HFF-Myc (cell line): ENCODE data around the gene DTWD2.

Source experiments
- DNase-seq: peaks from one replicate; pipeline ENCODE4 v3.0.0-alpha.2; 2011; ENCODE audit warnings: low read depth; ENCODE audit errors: extremely low read depth
- H3K4me3 ChIP-seq: replicated peaks from 2 replicates; pipeline ENCODE4 v1.5.1; 2011; ENCODE audit warnings: low read depth, mild to moderate bottlenecking, control low read depth, low read length
- CTCF ChIP-seq: IDR thresholded peaks from 2 replicates; pipeline ENCODE4 v1.5.1; 2012; ENCODE audit warnings: mild to moderate bottlenecking, low read depth, low read length, control low read depth; ENCODE audit errors: missing control alignments

DTWD2 gene

DNA sequence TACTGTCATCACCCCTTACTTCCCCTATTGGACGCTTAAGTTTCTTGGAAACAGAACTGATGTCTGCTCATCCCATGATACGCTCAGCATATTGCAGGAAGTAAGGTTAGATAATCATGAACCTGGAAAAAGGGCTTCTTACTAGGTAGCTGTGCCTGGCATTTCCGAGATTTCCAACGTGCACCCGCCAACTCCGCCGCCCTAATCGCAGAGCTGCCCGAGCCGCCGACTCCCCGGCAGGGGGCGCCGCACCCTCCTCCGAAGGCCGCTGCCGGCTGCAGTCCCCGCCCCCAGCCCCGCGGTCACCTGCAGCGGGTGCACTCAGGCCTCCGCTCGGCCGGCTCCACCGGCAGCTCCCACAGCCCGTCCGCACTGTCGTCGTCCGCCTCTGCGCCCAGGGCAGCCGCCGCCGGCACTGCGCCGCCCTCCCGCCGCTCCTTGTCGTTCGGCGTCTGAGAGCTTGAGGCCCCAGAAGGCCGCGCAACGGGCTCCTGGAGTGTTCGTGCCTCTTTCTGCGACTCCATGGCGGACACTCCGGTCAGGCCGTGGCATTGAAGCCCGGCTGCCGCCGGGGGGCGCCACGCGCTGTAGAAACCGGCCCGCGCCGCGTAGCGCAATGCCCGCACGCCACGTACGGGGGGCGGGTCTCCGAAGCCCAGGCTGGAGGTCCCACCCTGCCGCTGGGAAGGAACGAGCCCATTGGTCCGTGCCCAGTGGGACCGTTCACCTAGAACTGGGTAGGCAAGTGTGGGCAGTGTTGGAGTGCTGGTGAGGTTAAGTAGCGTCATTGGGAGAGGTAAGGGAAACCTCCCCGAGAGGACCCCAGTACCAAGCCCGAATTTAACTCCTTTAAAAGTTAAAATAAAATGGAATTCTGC lies at the start of gene DTWD2:
Gene DTWD2, minus strand, starts transcription at position 560 of the 878 bp plus-strand sequence. Its CDS starts 36 bp downstream, at position 524.
- TF ChIP-seq CTCF: peak; percentile 83

GRCh38 chr5:119037496-119038215 lies 49.3 kb upstream of the DTWD2 start:
- DNase-seq: no peak
- H3K4me3 ChIP-seq: no peak overlapping the region
- no peak for TF ChIP-seq CTCF

More for the DNA sequence above, at the start of gene DTWD2:
- peak; percentile 71 for DNase-seq
- peak within 1 kb of the TSS; percentile 63 for H3K4me3 ChIP-seq

DNA sequence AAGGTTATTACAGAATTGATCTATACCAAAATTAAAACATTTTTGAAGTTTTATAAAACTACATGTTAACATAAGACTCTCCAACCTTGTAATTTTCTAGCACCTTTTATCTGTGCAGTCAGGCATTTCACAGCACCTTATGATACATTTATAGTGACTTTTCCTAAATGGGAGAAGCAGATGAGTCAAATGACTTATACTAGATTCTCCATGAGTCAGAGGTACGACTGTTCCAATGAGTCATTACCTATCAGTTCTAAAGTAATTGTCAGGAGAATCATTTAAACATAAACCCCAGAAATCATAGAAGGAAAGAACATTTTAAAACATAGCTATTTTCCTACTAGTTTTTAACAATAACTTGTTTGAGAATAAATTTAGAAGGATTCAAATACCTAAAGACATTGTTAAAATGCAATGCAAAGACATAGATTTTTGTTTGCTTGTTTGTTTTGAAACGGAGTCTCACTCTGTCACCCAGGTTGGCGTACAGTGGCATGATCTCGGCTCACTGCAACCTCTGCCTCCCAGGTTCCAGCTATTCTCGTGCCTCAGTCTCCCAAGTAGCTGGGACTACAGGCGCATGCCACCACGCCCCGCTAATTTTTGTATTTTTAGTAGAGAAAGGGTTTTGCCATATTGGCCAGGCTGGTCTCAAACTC lies 47.9 kb upstream of the DTWD2 start:
- DNase-seq: peak; percentile 22
- TF ChIP-seq CTCF: no peak

GRCh38 chr5:119033135-119033534 lies 44.8 kb upstream of the DTWD2 start:
- DNase-seq: no peak
- TF ChIP-seq CTCF: no peak
- no peak overlapping the region for H3K4me3 ChIP-seq

More for the DNA sequence above, 47.9 kb upstream of the DTWD2 start:
- no peak overlapping the region for H3K4me3 ChIP-seq

DNA sequence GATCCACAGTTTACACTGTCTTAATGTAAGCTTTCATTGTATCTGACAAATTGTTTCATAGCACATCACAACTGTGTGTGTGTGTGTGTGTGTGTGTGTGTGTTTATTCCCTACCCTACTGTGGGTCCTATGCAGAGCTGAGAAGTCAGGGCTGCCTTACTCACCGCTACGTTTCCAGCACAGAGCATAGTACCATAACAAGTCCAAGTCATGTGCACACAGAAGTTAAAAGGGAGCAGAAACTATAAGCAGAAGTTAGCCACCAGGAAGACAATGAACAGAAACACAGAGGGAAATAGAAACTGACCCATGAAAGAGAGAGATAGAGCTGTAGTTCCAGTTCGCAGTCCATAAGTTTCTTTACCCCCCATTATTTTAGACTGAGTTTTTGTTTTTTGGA lies 44.3 kb upstream of the DTWD2 start:
- H3K4me3 ChIP-seq: no peak overlapping the region
- no peak for DNase-seq
- TF ChIP-seq CTCF: no peak

- no peak for DNase-seq
- no peak overlapping the region for H3K4me3 ChIP-seq
- TF ChIP-seq CTCF: no peak
Measured at GRCh38 chr5:119031905-119032304, 43.6 kb upstream of the DTWD2 start.
